ENCODE data around the gene PLCH1.

PLCH1 gene

GRCh38 chr3:155453512-155453911 lies 291.4 kb downstream of the PLCH1 start:
- no peak for DNase-seq

- DNase-seq: no peak
These were observed 295.1 kb downstream of the PLCH1 start for GRCh38 chr3:155449613-155450267.

- no peak for DNase-seq
These were observed 296.3 kb downstream of the PLCH1 start for GRCh38 chr3:155448531-155448930.

- no peak for DNase-seq
These were observed 298.5 kb downstream of the PLCH1 start for GRCh38 chr3:155446366-155446765.

- DNase-seq: no peak
These were observed 300.1 kb downstream of the PLCH1 start for GRCh38 chr3:155444771-155445170.

- DNase-seq: no peak
These were observed 301.1 kb downstream of the PLCH1 start for GRCh38 chr3:155443815-155444214.

GRCh38 chr3:155442072-155442471 lies 302.8 kb downstream of the PLCH1 start:
- no peak for DNase-seq

GRCh38 chr3:155441506-155441905 lies 303.4 kb downstream of the PLCH1 start:
- no peak for DNase-seq

GRCh38 chr3:155441026-155441425 lies 303.8 kb downstream of the PLCH1 start:
- DNase-seq: no peak

GRCh38 chr3:155435821-155436220 lies 309.1 kb downstream of the PLCH1 start:
- no peak for DNase-seq

- DNase-seq: no peak
These were observed 312.9 kb downstream of the PLCH1 start for GRCh38 chr3:155431856-155432570.

GRCh38 chr3:155428563-155428962 lies 316.3 kb downstream of the PLCH1 start:
- no peak for DNase-seq

- no peak for DNase-seq
These were observed 318.2 kb downstream of the PLCH1 start for GRCh38 chr3:155426524-155427230.

GRCh38 chr3:155425396-155425795 lies 319.5 kb downstream of the PLCH1 start:
- DNase-seq: no peak

GRCh38 chr3:155424323-155424710 lies 320.6 kb downstream of the PLCH1 start:
- DNase-seq: no peak

- DNase-seq: no peak
These were observed 321.1 kb downstream of the PLCH1 start for GRCh38 chr3:155423526-155424322.

GRCh38 chr3:155420881-155421486 lies 323.9 kb downstream of the PLCH1 start:
- no peak for DNase-seq

- DNase-seq: no peak
These were observed 324.5 kb downstream of the PLCH1 start for GRCh38 chr3:155420406-155420805.

- DNase-seq: no peak
These were observed 326.5 kb downstream of the PLCH1 start for GRCh38 chr3:155418407-155418806.

GRCh38 chr3:155417119-155417517 lies 327.8 kb downstream of the PLCH1 start:
- DNase-seq: no peak

- DNase-seq: no peak
These were observed 328.3 kb downstream of the PLCH1 start for GRCh38 chr3:155416500-155417118.

- DNase-seq: no peak
These were observed 332.0 kb downstream of the PLCH1 start for GRCh38 chr3:155412904-155413303.
